PFSK-1 (cell line): ENCODE measurements around the gene SLC8A1.

Source experiments
- FOXP2 ChIP-seq: optimal IDR thresholded peaks from 2 replicates; pipeline ENCODE3; 2011; ENCODE audit warnings: borderline replicate concordance, control low read depth, inconsistent platforms; ENCODE audit not compliant: insufficient read depth; ENCODE audit errors: extremely low read length, extremely low read depth
- POLR2AphosphoS5 ChIP-seq: IDR thresholded peaks from 2 replicates; pipeline ENCODE4 v1.6.1; 2012; ENCODE audit warnings: low read depth, mild to moderate bottlenecking, control low read depth, low read length, moderate library complexity
- REST ChIP-seq, 2 experiments: IDR thresholded peaks; 2 replicates each; pipeline versions ENCODE4 v1.6.1 to v1.8.0; 2011 to 2012; ENCODE audit warnings: low read depth in 2 of 2, low read length in 2 of 2, control low read depth in 1 of 2, inconsistent platforms in 1 of 2, mild to moderate bottlenecking in 1 of 2, moderate library complexity in 1 of 2; ENCODE audit not compliant: insufficient read depth in 1 of 2
- SIN3A ChIP-seq: IDR thresholded peaks from 2 replicates; pipeline ENCODE4 v1.6.1; 2012; ENCODE audit warnings: mild to moderate bottlenecking, low read length, moderate library complexity, borderline replicate concordance; ENCODE audit not compliant: insufficient read depth
- TAF1 ChIP-seq: IDR thresholded peaks from 2 replicates; pipeline ENCODE4 v1.6.1; 2012; ENCODE audit warnings: low read length, control low read depth, borderline replicate concordance; ENCODE audit not compliant: insufficient read depth

The SLC8A1 gene

GRCh38 chr2:40418614-40419363, 33.1 kb downstream of the SLC8A1 start:
- TF ChIP-seq SIN3A (no peak), FOXP2 (no peak), REST (IDR thresholded peaks at IDR 0.05; ENCODE audit: insufficient read depth in 1 of 2, low read depth in 2 of 2, low read length in 2 of 2) (no peak), TAF1 (no peak), POLR2AphosphoS5 (no peak)

GRCh38 chr2:40416486-40416885, 35.4 kb downstream of the SLC8A1 start:
- TF ChIP-seq REST (IDR thresholded peaks at IDR 0.05; ENCODE audit: insufficient read depth in 1 of 2, low read depth in 2 of 2, low read length in 2 of 2) (no peak), SIN3A (no peak), POLR2AphosphoS5 (no peak)

- no peak for TF ChIP-seq TAF1
- no peak for TF ChIP-seq FOXP2
- no peak for TF ChIP-seq REST (IDR thresholded peaks at IDR 0.05; ENCODE audit: insufficient read depth in 1 of 2, low read depth in 2 of 2, low read length in 2 of 2)
- TF ChIP-seq SIN3A: no peak
- TF ChIP-seq POLR2AphosphoS5: no peak
Measured at GRCh38 chr2:40415391-40415790, 36.5 kb downstream of the SLC8A1 start.

GRCh38 chr2:40412456-40412855, 39.4 kb downstream of the SLC8A1 start:
- TF ChIP-seq REST (IDR thresholded peaks at IDR 0.05; ENCODE audit: insufficient read depth in 1 of 2, low read depth in 2 of 2, low read length in 2 of 2) (no peak), SIN3A (no peak), TAF1 (no peak), POLR2AphosphoS5 (no peak), FOXP2 (no peak)

GRCh38 chr2:40410695-40411094, 41.2 kb downstream of the SLC8A1 start:
- TF ChIP-seq REST (IDR thresholded peaks at IDR 0.05; ENCODE audit: insufficient read depth in 1 of 2, low read depth in 2 of 2, low read length in 2 of 2) (no peak), TAF1 (no peak), FOXP2 (no peak), SIN3A (no peak)
